HL-60 (cell line): Measurements from ENCODE around the gene CERS6.

Source experiments
- DNase-seq, 2 experiments: peaks; one replicate each; pipeline ENCODE4 v3.0.0-alpha.2; 2010 to 2020; ENCODE audit warnings: low read depth in 1 of 2, low spot score in 1 of 2
- H3K27ac ChIP-seq: fragments of 250-450 bp; sonication (Bioruptor Pico); replicated peaks from 2 replicates; pipeline ENCODE4 v1.5.1; 2020; ENCODE audit warnings: mild to moderate bottlenecking, moderate library complexity
- H3K27me3 ChIP-seq: fragments of 250-450 bp; sonication (Bioruptor Pico); 2 replicates; pipeline ENCODE4 v1.5.1; 2021; ENCODE audit warnings: mild to moderate bottlenecking, moderate library complexity; ENCODE audit not compliant: insufficient read depth, poor library complexity, severe bottlenecking
- H3K4me3 ChIP-seq: replicated peaks from 2 replicates; pipeline ENCODE4 v1.5.1; 2011; ENCODE audit warnings: mild to moderate bottlenecking, control low read depth, low read length; ENCODE audit not compliant: insufficient read depth
- CTCF ChIP-seq: IDR thresholded peaks from one replicate; pipeline ENCODE4 v1.5.1; 2011; ENCODE audit warnings: low read length, control low read depth, inconsistent platforms; ENCODE audit not compliant: insufficient read depth
- GABPA ChIP-seq: IDR thresholded peaks from 2 replicates; pipeline ENCODE4 v1.6.1; 2012; ENCODE audit warnings: low read depth
- POLR2AphosphoS5 ChIP-seq: IDR thresholded peaks from 2 replicates; pipeline ENCODE4 v1.6.1; 2012; ENCODE audit warnings: low read depth
- REST ChIP-seq: IDR thresholded peaks from 2 replicates; pipeline ENCODE4 v1.6.1; 2012; ENCODE audit warnings: low read depth; ENCODE audit not compliant: insufficient replicate concordance
- SPI1 ChIP-seq: IDR thresholded peaks from 2 replicates; pipeline ENCODE4 v1.6.1; 2012; ENCODE audit warnings: low read depth, mild to moderate bottlenecking, borderline replicate concordance

Gene CERS6

GRCh38 chr2:168434146-168434545, 21.9 kb upstream of the CERS6 start:
- Histone ChIP-seq H3K4me3 (no peak overlapping the region), H3K27ac (no peak overlapping the region), H3K27me3 (no peaks in the 10 kb centered on the region)
- TF ChIP-seq REST (no peak), SPI1 (no peak), CTCF (no peak), POLR2AphosphoS5 (no peak), GABPA (no peak)
- no peak for DNase-seq

- Histone ChIP-seq H3K27me3 (no peaks in the 10 kb centered on the region), H3K27ac (no peak overlapping the region), H3K4me3 (no peak overlapping the region)
- no peak for DNase-seq
- no peak for TF ChIP-seq GABPA
- no peak for TF ChIP-seq REST
- TF ChIP-seq POLR2AphosphoS5, result no peak
- TF ChIP-seq CTCF, result no peak
- no peak for TF ChIP-seq SPI1
These were observed 19.2 kb upstream of the CERS6 start for GRCh38 chr2:168436840-168437239.

- Histone ChIP-seq H3K4me3 (no peak overlapping the region), H3K27ac (no peak overlapping the region), H3K27me3 (no peaks in the 10 kb centered on the region)
- DNase-seq, result no peak
- TF ChIP-seq GABPA (no peak), POLR2AphosphoS5 (no peak), SPI1 (no peak), REST (no peak), CTCF (no peak)
These were observed 17.5 kb upstream of the CERS6 start for GRCh38 chr2:168438553-168438952.
